ENCODE data around the gene ZNF710. TPM values are rescaled to one million over a fixed set of nuclear protein-coding genes. Genes with fewer than 3 reads are reported as not detected.

Gene ZNF710
- total RNA-seq, 1 donor from 2014 or later, result 26.9 TPM

GRCh38 chr15:89978914-89979313, 22.2 kb upstream of the ZNF710 start:
- Histone ChIP-seq H3K79me2 (ENCODE audit: insufficient read depth, low read length) (no peaks in the 10 kb centered on the region), H2AFZ (ENCODE audit: low read depth, low read length) (no peak overlapping the region), H3K27me3 (ENCODE audit: insufficient read depth, low read length) (peaks cover 22% of the 10 kb centered on the region), H3K9ac (ENCODE audit: low read length) (no peak overlapping the region), H3K27ac (ENCODE audit: low read depth, low read length) (no peak overlapping the region), H3K4me1 (ENCODE audit: insufficient read depth, low read length) (no peaks in the 10 kb centered on the region), H3K9me3 (ENCODE audit: insufficient read depth, low read depth, low read length) (no peaks in the 10 kb centered on the region), H3K36me3 (ENCODE audit: insufficient read depth, low read length) (no peaks in the 10 kb centered on the region), H3K4me3 (ENCODE audit: insufficient read depth, low read depth, low read length) (no peak overlapping the region), H4K20me1 (ENCODE audit: insufficient read depth, low read length) (no peaks in the 10 kb centered on the region), H3K4me2 (ENCODE audit: low read length) (no peak overlapping the region)
- TF ChIP-seq EZH2 (IDR thresholded peaks at IDR 0.05; ENCODE audit: insufficient read depth, low read length), result no peak
- TF ChIP-seq CTCF (IDR thresholded peaks at IDR 0.05; ENCODE audit: insufficient read depth, low read depth, low read length), result no peak
- H3K9me3 Mint-ChIP-seq (ENCODE audit: unreplicated experiment), result peaks cover 2% of the 10 kb centered on the region
- no peak overlapping the region for H3K27ac Mint-ChIP-seq (ENCODE audit: unreplicated experiment)
- FAIRE-seq, result no peak
- peaks cover 25% of the 10 kb centered on the region for H3K27me3 Mint-ChIP-seq (ENCODE audit: low read depth, unreplicated experiment)
- no peaks in the 10 kb centered on the region for H3K36me3 Mint-ChIP-seq (ENCODE audit: low read depth, unreplicated experiment)
- H3K4me3 Mint-ChIP-seq (ENCODE audit: unreplicated experiment), result no peak overlapping the region
- H3K4me1 Mint-ChIP-seq (ENCODE audit: low read depth, unreplicated experiment), result no peaks in the 10 kb centered on the region
- DNase-seq (ENCODE audit: low read depth), result no peak

- H3K4me3 Mint-ChIP-seq (ENCODE audit: unreplicated experiment), result no peak overlapping the region
- H3K27me3 Mint-ChIP-seq (ENCODE audit: low read depth, unreplicated experiment), result peaks cover 18% of the 10 kb centered on the region
- H3K27ac ChIP-seq (ENCODE audit: low read depth, low read length), result no peak overlapping the region
- no peaks in the 10 kb centered on the region for H3K36me3 ChIP-seq (ENCODE audit: insufficient read depth, low read length)
- H2AFZ ChIP-seq (ENCODE audit: low read depth, low read length), result no peak overlapping the region
- no peak for TF ChIP-seq EZH2 (IDR thresholded peaks at IDR 0.05; ENCODE audit: insufficient read depth, low read length)
- TF ChIP-seq CTCF (IDR thresholded peaks at IDR 0.05; ENCODE audit: insufficient read depth, low read depth, low read length), result no peak
- no peaks in the 10 kb centered on the region for H3K4me1 ChIP-seq (ENCODE audit: insufficient read depth, low read length)
- no peak overlapping the region for H3K9ac ChIP-seq (ENCODE audit: low read length)
- H3K27me3 ChIP-seq (ENCODE audit: insufficient read depth, low read length), result peaks cover 16% of the 10 kb centered on the region
- H3K79me2 ChIP-seq (ENCODE audit: insufficient read depth, low read length), result no peaks in the 10 kb centered on the region
- H4K20me1 ChIP-seq (ENCODE audit: insufficient read depth, low read length), result no peaks in the 10 kb centered on the region
- peaks cover 7% of the 10 kb centered on the region for H3K9me3 Mint-ChIP-seq (ENCODE audit: unreplicated experiment)
- no peak for FAIRE-seq
- DNase-seq (ENCODE audit: low read depth), result no peak
- H3K4me3 ChIP-seq (ENCODE audit: insufficient read depth, low read depth, low read length), result no peak overlapping the region
- H3K4me2 ChIP-seq (ENCODE audit: low read length), result no peak overlapping the region
- H3K27ac Mint-ChIP-seq (ENCODE audit: unreplicated experiment), result no peak overlapping the region
- no peaks in the 10 kb centered on the region for H3K36me3 Mint-ChIP-seq (ENCODE audit: low read depth, unreplicated experiment)
- peaks cover 2% of the 10 kb centered on the region for H3K9me3 ChIP-seq (ENCODE audit: insufficient read depth, low read depth, low read length)
- H3K4me1 Mint-ChIP-seq (ENCODE audit: low read depth, unreplicated experiment), result no peaks in the 10 kb centered on the region
Measured at GRCh38 chr15:89980896-89981295, 20.2 kb upstream of the ZNF710 start.

- DNase-seq (ENCODE audit: low read depth) (no peak), FAIRE-seq (no peak)
- H3K27ac ChIP-seq (ENCODE audit: low read depth, low read length), result no peak overlapping the region
- H3K79me2 ChIP-seq (ENCODE audit: insufficient read depth, low read length), result no peaks in the 10 kb centered on the region
- no peak overlapping the region for H3K4me3 ChIP-seq (ENCODE audit: insufficient read depth, low read depth, low read length)
- peaks cover 16% of the 10 kb centered on the region for H3K27me3 ChIP-seq (ENCODE audit: insufficient read depth, low read length)
- H3K4me3 Mint-ChIP-seq (ENCODE audit: unreplicated experiment), result no peak overlapping the region
- H3K9ac ChIP-seq (ENCODE audit: low read length), result no peak overlapping the region
- H3K9me3 ChIP-seq (ENCODE audit: insufficient read depth, low read depth, low read length), result peaks cover 2% of the 10 kb centered on the region
- H3K4me1 Mint-ChIP-seq (ENCODE audit: low read depth, unreplicated experiment), result no peaks in the 10 kb centered on the region
- H3K36me3 ChIP-seq (ENCODE audit: insufficient read depth, low read length), result no peaks in the 10 kb centered on the region
- no peak overlapping the region for H3K27ac Mint-ChIP-seq (ENCODE audit: unreplicated experiment)
- TF ChIP-seq EZH2 (IDR thresholded peaks at IDR 0.05; ENCODE audit: insufficient read depth, low read length) (no peak), CTCF (IDR thresholded peaks at IDR 0.05; ENCODE audit: insufficient read depth, low read depth, low read length) (no peak)
- H3K27me3 Mint-ChIP-seq (ENCODE audit: low read depth, unreplicated experiment), result peaks cover 15% of the 10 kb centered on the region
- no peak overlapping the region for H3K4me2 ChIP-seq (ENCODE audit: low read length)
- H2AFZ ChIP-seq (ENCODE audit: low read depth, low read length), result no peak overlapping the region
- peaks cover 7% of the 10 kb centered on the region for H3K9me3 Mint-ChIP-seq (ENCODE audit: unreplicated experiment)
- H3K36me3 Mint-ChIP-seq (ENCODE audit: low read depth, unreplicated experiment), result no peaks in the 10 kb centered on the region
- no peaks in the 10 kb centered on the region for H3K4me1 ChIP-seq (ENCODE audit: insufficient read depth, low read length)
- H4K20me1 ChIP-seq (ENCODE audit: insufficient read depth, low read length), result no peaks in the 10 kb centered on the region
Measured at GRCh38 chr15:89982315-89983055, 18.6 kb upstream of the ZNF710 start.
